Right cardiac atrium (tissue), 5 donors: ENCODE measurements around the gene CBLN4. TPM values are rescaled to one million over a fixed set of nuclear protein-coding genes. Genes with fewer than 3 reads are reported as not detected.

ENCODE experiments used
- polyA plus RNA-seq: library from polyadenylated mRNA; stranded (reverse); fragments of 200-250 nt; gene quantifications from one replicate; pipeline ENCODE4 v1.2.3, GENCODE V29; 2013
- total RNA-seq, 4 donors: library from RNA; stranded (reverse); fragmentation: NEBNext Ultra II Directional; extraction: Animal tissue kit (Norgen Biotek cat#: 25700); gene quantifications; one replicate each; pipeline ENCODE4 v1.2.1, GENCODE V29; 2021
- donor health status: healthy with polysubstance abuse.
- donor health status: DM: no; HTN: yes; CAD: no.
- donor health status: DM: no; HTN: no; CAD: no.
- donor health status: DM: no; HTN: yes; CAD: no; lungs with severe emphysema.
- donor health status: DM: yes; HTN: yes; CAD: no.

CBLN4 gene
- total and polyA plus RNA-seq, 5 donors, result not detected

Other genes with a start within 250 kb of the CBLN4 start
- not detected for gene MC3R, start 243.2 kb upstream of the CBLN4 start, total RNA-seq
- gene MC3R, start 243.2 kb upstream of the CBLN4 start, polyA plus RNA-seq, result not detected